GM10266 (cell line): Measurements from ENCODE around the gene IRF5.

Experiments
- DNase-seq: peaks from one replicate; pipeline ENCODE4 v3.0.0; 2012; ENCODE audit errors: extremely low spot score
- CTCF ChIP-seq: IDR thresholded peaks from 2 replicates; pipeline ENCODE4 v1.5.1; 2012; ENCODE audit warnings: mild to moderate bottlenecking, low read depth; ENCODE audit not compliant: control insufficient read depth, insufficient read depth; ENCODE audit errors: missing control alignments

The IRF5 gene

GRCh38 chr7:128923411-128923800, 14.3 kb upstream of the IRF5 start:
- no peak for TF ChIP-seq CTCF
- DNase-seq = no peak

GRCh38 chr7:128924707-128925588, 12.8 kb upstream of the IRF5 start:
- TF ChIP-seq CTCF = no peak
- DNase-seq = no peak

- no peak for TF ChIP-seq CTCF
- DNase-seq = no peak
Measured at GRCh38 chr7:128928159-128928813, 9.4 kb upstream of the IRF5 start.

- no peak for TF ChIP-seq CTCF
- DNase-seq = no peak
Measured at GRCh38 chr7:128928882-128929788, 8.6 kb upstream of the IRF5 start.

GRCh38 chr7:128931190-128931798, 6.4 kb upstream of the IRF5 start:
- no peak for TF ChIP-seq CTCF
- no peak for DNase-seq

- TF ChIP-seq CTCF = no peak
- DNase-seq = no peak
Measured at GRCh38 chr7:128931965-128932861, 5.5 kb upstream of the IRF5 start.
